Measurements from ENCODE around the gene LHB. TPM values are rescaled to one million over a fixed set of nuclear protein-coding genes. Genes with fewer than 3 reads are reported as not detected.

The LHB gene
- total RNA-seq, 1 donor from 2014 or later: not detected

DNA sequence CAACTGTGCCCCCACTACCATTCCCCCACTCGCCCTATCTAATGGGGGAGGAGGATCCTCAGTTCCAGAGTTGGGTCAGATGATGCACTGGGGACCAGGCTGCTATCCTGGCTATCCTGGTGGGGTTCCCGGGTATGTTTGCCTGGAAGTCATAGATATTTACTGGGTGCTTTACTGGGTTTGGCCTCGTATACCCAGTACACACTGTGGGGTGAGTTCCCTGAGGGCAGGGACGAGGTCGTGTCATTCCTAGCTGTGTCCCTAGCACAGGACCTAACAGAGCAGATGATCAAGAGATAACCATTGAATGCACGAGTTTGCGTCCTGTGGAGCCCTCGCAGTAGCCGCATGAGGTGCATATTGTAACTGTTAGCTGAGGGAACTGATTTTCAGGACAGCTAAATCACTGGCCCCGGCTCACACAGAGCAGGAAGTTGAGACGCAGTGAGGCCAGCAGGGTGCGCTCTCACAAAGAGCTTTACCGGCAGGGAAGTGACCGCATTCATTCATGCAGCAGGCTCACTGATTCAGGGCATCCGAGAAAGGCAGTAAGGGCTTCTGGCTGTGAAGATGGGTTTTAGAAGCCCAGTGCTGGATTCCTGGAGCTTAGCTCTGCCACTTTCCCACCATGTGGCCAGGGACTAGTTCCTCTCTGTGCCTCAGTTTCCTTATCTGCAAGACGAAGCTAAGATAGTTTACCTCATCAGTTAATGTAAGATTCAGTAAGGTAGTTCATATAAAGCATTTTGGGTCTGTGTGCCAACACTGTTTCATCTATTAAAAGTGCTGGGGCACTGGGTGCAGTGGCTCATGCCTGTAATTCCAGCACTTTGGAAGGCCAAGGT is 17.2 kb downstream of the LHB start:
- H3K4me1 Mint-ChIP-seq: peaks cover 6% of the 10 kb centered on the region
- H3K36me3 Mint-ChIP-seq: peaks cover 15% of the 10 kb centered on the region
- peak in 1 of 2 experiments; percentile 71 for DNase-seq (ENCODE audit: low spot score in 2 of 2, unreplicated experiment in 2 of 2)
- TF ChIP-seq, protein P1, sequence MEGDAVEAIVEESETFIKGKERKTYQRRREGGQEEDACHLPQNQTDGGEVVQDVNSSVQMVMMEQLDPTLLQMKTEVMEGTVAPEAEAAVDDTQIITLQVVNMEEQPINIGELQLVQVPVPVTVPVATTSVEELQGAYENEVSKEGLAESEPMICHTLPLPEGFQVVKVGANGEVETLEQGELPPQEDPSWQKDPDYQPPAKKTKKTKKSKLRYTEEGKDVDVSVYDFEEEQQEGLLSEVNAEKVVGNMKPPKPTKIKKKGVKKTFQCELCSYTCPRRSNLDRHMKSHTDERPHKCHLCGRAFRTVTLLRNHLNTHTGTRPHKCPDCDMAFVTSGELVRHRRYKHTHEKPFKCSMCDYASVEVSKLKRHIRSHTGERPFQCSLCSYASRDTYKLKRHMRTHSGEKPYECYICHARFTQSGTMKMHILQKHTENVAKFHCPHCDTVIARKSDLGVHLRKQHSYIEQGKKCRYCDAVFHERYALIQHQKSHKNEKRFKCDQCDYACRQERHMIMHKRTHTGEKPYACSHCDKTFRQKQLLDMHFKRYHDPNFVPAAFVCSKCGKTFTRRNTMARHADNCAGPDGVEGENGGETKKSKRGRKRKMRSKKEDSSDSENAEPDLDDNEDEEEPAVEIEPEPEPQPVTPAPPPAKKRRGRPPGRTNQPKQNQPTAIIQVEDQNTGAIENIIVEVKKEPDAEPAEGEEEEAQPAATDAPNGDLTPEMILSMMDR (IDR thresholded peaks at IDR 0.05; ENCODE audit: unreplicated experiment): peak; percentile 59
- no peak overlapping the region for H3K4me3 Mint-ChIP-seq
- no peaks in the 10 kb centered on the region for H3K27me3 Mint-ChIP-seq (ENCODE audit: low read depth)
- no peaks in the 10 kb centered on the region for H3K9me3 Mint-ChIP-seq
- H3K27ac Mint-ChIP-seq: peak overlapping the region; percentile 12

DNA sequence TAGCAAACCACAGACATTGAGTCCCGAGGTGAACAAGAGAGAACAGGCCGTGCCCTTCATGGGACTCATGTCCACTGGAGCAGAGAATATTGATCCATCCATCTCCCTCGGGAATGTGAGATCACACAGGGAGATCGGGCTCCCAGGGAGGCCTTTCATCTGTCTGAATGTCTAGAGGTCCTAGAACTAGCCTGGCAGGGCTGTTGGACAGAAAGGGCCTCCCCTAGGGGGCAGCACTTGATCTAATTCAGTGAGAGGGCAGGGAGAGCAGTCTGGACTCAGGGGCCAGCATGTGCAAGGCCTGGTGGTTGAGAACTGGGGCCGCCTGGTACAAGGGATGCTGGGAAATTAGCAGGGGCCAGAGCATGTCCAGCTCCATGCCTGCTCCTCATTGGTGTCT is 18.9 kb downstream of the LHB start:
- H3K9me3 Mint-ChIP-seq: no peaks in the 10 kb centered on the region
- peaks cover 9% of the 10 kb centered on the region for H3K36me3 Mint-ChIP-seq
- H3K27me3 Mint-ChIP-seq (ENCODE audit: low read depth): no peaks in the 10 kb centered on the region
- TF ChIP-seq, protein P1 (IDR thresholded peaks at IDR 0.05; ENCODE audit: unreplicated experiment): no peak
- no peak for DNase-seq (ENCODE audit: low spot score in 2 of 2, unreplicated experiment in 2 of 2)
- no peak overlapping the region for H3K4me3 Mint-ChIP-seq
- peaks cover 15% of the 10 kb centered on the region for H3K4me1 Mint-ChIP-seq
- no peak overlapping the region for H3K27ac Mint-ChIP-seq

DNA sequence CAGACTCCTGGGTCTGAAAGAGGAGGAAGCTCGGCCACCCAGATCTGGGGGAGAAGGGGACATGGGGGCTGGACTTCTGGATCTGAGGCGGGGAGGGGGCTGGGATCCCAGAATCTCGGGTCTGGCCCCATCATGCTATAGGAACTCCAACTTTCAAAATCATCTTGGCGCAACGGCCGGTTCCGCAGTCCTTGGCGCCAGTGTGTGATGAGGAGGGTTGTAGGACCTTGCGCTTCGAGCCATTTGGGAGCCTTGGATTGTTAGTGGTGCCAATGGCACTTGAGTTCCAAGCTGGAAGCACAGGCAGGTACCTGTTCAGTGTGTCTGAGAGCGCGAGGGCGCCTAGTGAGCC is 22.9 kb downstream of the LHB start:
- peak overlapping the region; percentile 93 for H3K4me3 Mint-ChIP-seq
- H3K4me1 Mint-ChIP-seq: peaks cover 31% of the 10 kb centered on the region
- H3K27ac Mint-ChIP-seq: peak overlapping the region; percentile 99

DNA sequence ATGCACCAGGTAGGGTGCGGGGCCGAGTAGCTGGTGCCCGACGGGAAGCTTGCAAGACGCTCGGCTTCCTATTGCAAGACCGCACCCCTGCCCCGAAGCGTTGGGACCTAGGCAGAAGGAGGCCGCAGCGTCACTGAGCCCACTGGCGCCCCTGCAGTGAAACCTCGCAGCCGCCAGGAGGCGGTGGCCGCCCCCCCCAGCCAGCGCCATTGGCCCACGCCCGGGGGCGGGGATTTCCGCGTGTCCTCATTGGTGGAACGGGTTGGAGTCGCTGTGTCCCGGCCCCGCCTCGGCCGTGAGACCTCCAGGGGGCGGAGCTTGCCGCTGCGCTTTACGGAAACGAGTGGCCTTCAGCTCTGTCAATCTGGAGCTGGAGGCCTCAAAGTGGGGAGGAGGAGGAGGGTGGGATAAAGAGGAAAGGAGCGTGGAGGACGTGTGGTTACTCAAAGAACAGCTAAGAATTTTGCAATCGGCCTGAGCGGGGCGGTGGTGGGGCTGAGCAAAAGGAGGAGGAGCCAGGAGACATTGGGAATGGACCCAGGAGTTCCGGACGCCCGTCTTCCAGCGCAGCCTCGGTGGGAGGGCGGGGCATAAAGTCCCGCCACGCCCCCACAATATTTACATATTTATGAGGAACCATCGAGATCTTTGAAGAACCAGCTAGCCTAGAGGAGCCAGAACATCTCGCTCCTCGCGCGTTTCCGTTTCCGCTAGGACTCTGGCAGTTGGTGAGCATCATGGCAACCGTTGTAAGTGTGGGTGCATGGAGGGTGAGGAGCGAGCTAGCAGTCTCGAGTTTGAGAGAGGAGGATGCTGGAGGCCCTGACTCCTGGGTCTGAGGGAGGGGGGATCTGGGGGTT is 23.5 kb downstream of the LHB start, which contains the start of the genes GYS1 and RUVBL2:
Gene GYS1, minus strand, starts transcription at position 135 of the 860 bp plus-strand sequence. CDS start 197 bp downstream, outside the sequence.
Gene RUVBL2, plus strand, starts transcription at position 713 of the 860 bp plus-strand sequence. Its CDS starts 25 bp downstream, at position 738.
- H3K27ac Mint-ChIP-seq: peak within 1 kb of the TSS; percentile 99
- no peaks in the 10 kb centered on the region for H3K9me3 Mint-ChIP-seq
- peaks cover 31% of the 10 kb centered on the region for H3K4me1 Mint-ChIP-seq
- TF ChIP-seq, protein P1 (IDR thresholded peaks at IDR 0.05; ENCODE audit: unreplicated experiment): peak; percentile 95
- no peaks in the 10 kb centered on the region for H3K27me3 Mint-ChIP-seq (ENCODE audit: low read depth)
- peak within 1 kb of the TSS; percentile 93 for H3K4me3 Mint-ChIP-seq
- peak; percentile 99 for DNase-seq (ENCODE audit: low spot score in 2 of 2, unreplicated experiment in 2 of 2)
- H3K36me3 Mint-ChIP-seq: peaks cover 10% of the 10 kb centered on the region

More for the DNA sequence above, 22.9 kb downstream of the LHB start:
- TF ChIP-seq, protein P1 (IDR thresholded peaks at IDR 0.05; ENCODE audit: unreplicated experiment): no peak
- Mint-ChIP-seq H3K9me3 (no peaks in the 10 kb centered on the region), H3K27me3 (ENCODE audit: low read depth) (no peaks in the 10 kb centered on the region), H3K36me3 (peaks cover 5% of the 10 kb centered on the region)
- no peak for DNase-seq (ENCODE audit: low spot score in 2 of 2, unreplicated experiment in 2 of 2)

DNA sequence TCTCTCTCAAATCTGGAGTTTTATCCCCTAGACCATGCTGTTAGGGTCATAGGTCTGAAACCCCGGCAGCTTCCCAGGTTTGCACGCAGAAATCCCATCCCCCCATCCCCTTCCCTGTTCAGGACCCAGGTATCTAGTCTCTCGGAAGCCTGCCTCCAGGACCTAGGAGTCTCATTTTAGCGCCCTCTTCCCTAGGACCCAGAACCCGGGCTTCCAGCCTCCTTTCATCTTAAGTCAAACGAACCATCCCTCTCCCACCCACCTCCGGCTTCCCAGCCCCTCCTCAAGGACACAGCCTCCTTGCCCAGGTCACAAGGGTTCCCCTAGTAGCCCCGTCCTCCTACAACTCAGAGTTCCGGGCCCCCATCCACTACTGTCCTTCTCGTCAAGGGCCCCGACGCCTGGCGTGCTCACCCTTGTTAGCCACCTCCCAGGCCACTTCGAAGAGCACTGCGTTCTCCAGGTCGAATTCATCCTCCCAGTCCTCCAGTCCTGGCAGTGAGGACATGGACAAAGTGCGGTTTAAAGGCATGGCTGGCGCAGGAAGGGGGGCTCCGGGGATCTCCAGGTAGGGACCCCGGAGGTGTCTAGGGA is 24.2 kb downstream of the LHB start:
- no peaks in the 10 kb centered on the region for H3K9me3 Mint-ChIP-seq
- H3K4me1 Mint-ChIP-seq: peaks cover 31% of the 10 kb centered on the region
- DNase-seq (ENCODE audit: low spot score in 2 of 2, unreplicated experiment in 2 of 2): peak in 1 of 2 experiments; percentile 49
- peak overlapping the region; percentile 93 for H3K4me3 Mint-ChIP-seq
- H3K27me3 Mint-ChIP-seq (ENCODE audit: low read depth): no peaks in the 10 kb centered on the region
- H3K27ac Mint-ChIP-seq: peak overlapping the region; percentile 99
- H3K36me3 Mint-ChIP-seq: peaks cover 15% of the 10 kb centered on the region
- TF ChIP-seq, protein P1 (IDR thresholded peaks at IDR 0.05; ENCODE audit: unreplicated experiment): no peak

Measured in mesothelial cell of epicardium (in vitro differentiated cells).